KMS-11 (cell line): ENCODE results near the gene DCLRE1C.
"Not testable (repeated sequence)": the region's sequence is repeated elsewhere in the genome, so short reads cannot be mapped to it uniquely, and the experiment has no call there.

ENCODE experiments used
- H2AFZ ChIP-seq: fragments of 200-600 bp; sonication (generic); 2 replicates; pipeline ENCODE4 v1.6.1; 2016; ENCODE audit warnings: antibody characterized with exemption, mixed run types, low read depth
- H3K27ac ChIP-seq: fragments of 200-600 bp; sonication (generic); 2 replicates; pipeline ENCODE4 v1.6.1; 2016; ENCODE audit warnings: mild to moderate bottlenecking, mixed run types
- H3K27me3 ChIP-seq: fragments of 200-600 bp; sonication (generic); 2 replicates; pipeline ENCODE4 v1.6.1; 2017; ENCODE audit warnings: mild to moderate bottlenecking, low read depth, mixed run types, moderate library complexity; ENCODE audit not compliant: insufficient read depth
- H3K36me3 ChIP-seq: fragments of 200-600 bp; sonication (generic); 2 replicates; pipeline ENCODE4 v1.6.1; 2017; ENCODE audit warnings: mild to moderate bottlenecking, mixed run types; ENCODE audit not compliant: insufficient read depth
- H3K4me1 ChIP-seq: fragments of 200-600 bp; sonication (generic); 2 replicates; pipeline ENCODE4 v1.6.1; 2016; ENCODE audit warnings: mild to moderate bottlenecking, low read depth, mixed run types; ENCODE audit not compliant: poor library complexity, severe bottlenecking
- H3K4me2 ChIP-seq: fragments of 200-600 bp; sonication (generic); 2 replicates; pipeline ENCODE4 v1.7.0; 2016; ENCODE audit warnings: mild to moderate bottlenecking, mixed run types
- H3K4me3 ChIP-seq: fragments of 200-600 bp; sonication (generic); IDR thresholded peaks from 2 replicates; pipeline ENCODE4 v1.6.1; 2017; ENCODE audit warnings: low read depth, low read length, mixed read lengths; ENCODE audit not compliant: insufficient read depth
- H3K79me2 ChIP-seq: fragments of 200-600 bp; sonication (generic); 2 replicates; pipeline ENCODE4 v1.6.1; 2016; ENCODE audit warnings: low read depth, mixed run types; ENCODE audit not compliant: insufficient read depth
- H3K9ac ChIP-seq: fragments of 200-600 bp; sonication (generic); 2 replicates; pipeline ENCODE4 v1.6.1; 2016; ENCODE audit warnings: mild to moderate bottlenecking, mixed run types
- H4K20me1 ChIP-seq: fragments of 200-600 bp; sonication (generic); 2 replicates; pipeline ENCODE4 v1.6.1; 2016; ENCODE audit warnings: mild to moderate bottlenecking, mixed run types; ENCODE audit not compliant: insufficient read depth
- TF ChIP-seq, protein P1 (sequence below): fragments of 200-600 bp; sonication (generic); conservative IDR thresholded peaks from 2 replicates; pipeline ENCODE4 v1.6.1; 2017; ENCODE audit warnings: low read depth, mild to moderate bottlenecking, antibody characterized with exemption, low read length, moderate library complexity, mixed read lengths

The DCLRE1C gene

DNA sequence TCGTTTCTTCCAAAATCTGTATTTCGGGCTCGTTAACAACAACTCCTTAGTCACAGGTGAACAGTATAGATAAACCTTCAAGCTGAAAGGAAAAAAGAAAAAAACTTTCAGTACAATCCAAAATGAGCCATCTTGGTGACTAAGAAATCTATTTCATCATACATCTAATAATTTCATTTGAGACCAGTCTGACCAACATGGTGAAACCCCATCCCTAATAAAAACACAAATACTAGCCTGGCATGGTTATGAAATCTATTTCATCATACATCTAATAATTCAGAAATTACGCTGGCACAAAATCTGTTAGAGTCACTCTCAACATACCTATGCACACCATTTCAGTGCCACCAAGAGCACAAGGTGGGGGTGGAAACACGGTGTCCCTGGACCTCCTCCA, 8.8 kb downstream of the DCLRE1C start:
- Histone ChIP-seq H3K79me2 (peaks cover 47% of the 10 kb centered on the region), H3K27me3 (no peaks in the 10 kb centered on the region), H4K20me1 (no peaks in the 10 kb centered on the region), H3K4me2 (no peak overlapping the region), H3K27ac (no peak overlapping the region), H3K4me1 (peaks cover under 1% of the 10 kb centered on the region), H3K4me3 (no peak overlapping the region), H2AFZ (no peak overlapping the region), H3K9ac (no peak overlapping the region), H3K36me3 (peaks cover 14% of the 10 kb centered on the region; the same call in 1 of the 2 replicates)
- TF ChIP-seq, protein P1, sequence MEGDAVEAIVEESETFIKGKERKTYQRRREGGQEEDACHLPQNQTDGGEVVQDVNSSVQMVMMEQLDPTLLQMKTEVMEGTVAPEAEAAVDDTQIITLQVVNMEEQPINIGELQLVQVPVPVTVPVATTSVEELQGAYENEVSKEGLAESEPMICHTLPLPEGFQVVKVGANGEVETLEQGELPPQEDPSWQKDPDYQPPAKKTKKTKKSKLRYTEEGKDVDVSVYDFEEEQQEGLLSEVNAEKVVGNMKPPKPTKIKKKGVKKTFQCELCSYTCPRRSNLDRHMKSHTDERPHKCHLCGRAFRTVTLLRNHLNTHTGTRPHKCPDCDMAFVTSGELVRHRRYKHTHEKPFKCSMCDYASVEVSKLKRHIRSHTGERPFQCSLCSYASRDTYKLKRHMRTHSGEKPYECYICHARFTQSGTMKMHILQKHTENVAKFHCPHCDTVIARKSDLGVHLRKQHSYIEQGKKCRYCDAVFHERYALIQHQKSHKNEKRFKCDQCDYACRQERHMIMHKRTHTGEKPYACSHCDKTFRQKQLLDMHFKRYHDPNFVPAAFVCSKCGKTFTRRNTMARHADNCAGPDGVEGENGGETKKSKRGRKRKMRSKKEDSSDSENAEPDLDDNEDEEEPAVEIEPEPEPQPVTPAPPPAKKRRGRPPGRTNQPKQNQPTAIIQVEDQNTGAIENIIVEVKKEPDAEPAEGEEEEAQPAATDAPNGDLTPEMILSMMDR = no peak

GRCh38 chr10:14942950-14943338, 11.0 kb downstream of the DCLRE1C start:
- not testable (repeated sequence) for H3K4me2 ChIP-seq, H4K20me1 ChIP-seq, H3K27me3 ChIP-seq, H2AFZ ChIP-seq, H3K9ac ChIP-seq, H3K4me3 ChIP-seq, H3K27ac ChIP-seq
- Histone ChIP-seq H3K79me2 (peaks cover 26% of the 10 kb centered on the region; the same call in 1 of the 2 replicates), H3K36me3 (peaks cover 14% of the 10 kb centered on the region; the same call in 1 of the 2 replicates), H3K4me1 (peaks cover 11% of the 10 kb centered on the region)

- Histone ChIP-seq H3K36me3 (peaks cover 14% of the 10 kb centered on the region; the same call in 1 of the 2 replicates), H3K4me1 (peaks cover 11% of the 10 kb centered on the region), H3K79me2 (peaks cover 20% of the 10 kb centered on the region; the same call in 1 of the 2 replicates)
- not testable (repeated sequence) for H3K4me2 ChIP-seq, H3K9ac ChIP-seq, H3K4me3 ChIP-seq, H3K27ac ChIP-seq, H4K20me1 ChIP-seq, H3K27me3 ChIP-seq, H2AFZ ChIP-seq
Measured at GRCh38 chr10:14942147-14942949, 11.5 kb downstream of the DCLRE1C start.

DNA sequence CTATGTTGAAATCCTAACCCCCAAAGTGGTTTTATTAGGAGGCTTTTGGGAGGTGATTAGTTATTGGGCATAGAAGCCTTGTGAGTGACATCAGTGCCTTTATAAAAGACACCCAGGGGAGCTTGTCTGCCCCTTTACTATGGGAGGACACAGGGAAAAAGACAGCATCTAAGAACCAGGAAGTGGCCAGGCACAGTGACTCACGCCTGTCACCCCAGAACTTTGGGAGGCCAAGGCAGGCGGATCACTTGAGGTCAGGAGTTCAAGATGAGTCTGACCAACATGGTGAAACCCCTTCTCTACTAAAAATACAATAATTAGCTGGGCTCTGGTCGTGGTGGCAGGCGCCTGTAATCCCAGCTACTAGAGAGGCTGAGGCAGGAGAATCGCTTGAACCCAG, 14.9 kb downstream of the DCLRE1C start:
- H3K36me3 ChIP-seq = not testable (repeated sequence)

GRCh38 chr10:14936584-14936983, 17.3 kb downstream of the DCLRE1C start:
- H3K36me3 ChIP-seq = peaks cover 5% of the 10 kb centered on the region; the same call in 1 of the 2 replicates
- H3K4me3 ChIP-seq = no peak overlapping the region
- H3K4me2 ChIP-seq = no peak overlapping the region
- H3K9ac ChIP-seq = no peak overlapping the region
- TF ChIP-seq, protein P1 = no peak
- no peaks in the 10 kb centered on the region for H4K20me1 ChIP-seq
- H3K4me1 ChIP-seq = peaks cover 11% of the 10 kb centered on the region
- no peaks in the 10 kb centered on the region; the same call in 1 of the 2 replicates for H3K79me2 ChIP-seq
- H2AFZ ChIP-seq = no peak overlapping the region
- H3K27ac ChIP-seq = no peak overlapping the region
- H3K27me3 ChIP-seq = no peaks in the 10 kb centered on the region

More for the DNA sequence above, 14.9 kb downstream of the DCLRE1C start:
- H3K9ac ChIP-seq, H3K79me2 ChIP-seq, H4K20me1 ChIP-seq, H2AFZ ChIP-seq, H3K4me2 ChIP-seq, H3K4me3 ChIP-seq, H3K27ac ChIP-seq, H3K27me3 ChIP-seq: not testable (repeated sequence)
- peaks cover 11% of the 10 kb centered on the region for H3K4me1 ChIP-seq
